Spleen (tissue), 11 donors: ENCODE results near the gene PLA2G4A. TPM values are rescaled to one million over a fixed set of nuclear protein-coding genes. Genes with fewer than 3 reads are reported as not detected.

Experiments
- DNase-seq: peaks from one replicate; pipeline ENCODE4 v3.0.0-alpha.2; 2020
- H3K27ac ChIP-seq, 8 donors: fragments of 200-600 bp; sonication (generic) in 7 of 8; 1 replicate in 4 of 8; 2 replicates in 4 of 8; pipeline versions ENCODE4 v1.5.0 to v1.8.0; 2016 to 2021; ENCODE audit warnings: inconsistent platforms in 4 of 8, mild to moderate bottlenecking in 4 of 8, moderate library complexity in 1 of 8
- H3K27me3 ChIP-seq, 7 donors: fragments of 200-600 bp; sonication (generic) in 6 of 7; replicated peaks in 1 of 7; 1 replicate in 4 of 7; 2 replicates in 3 of 7; pipeline versions ENCODE4 v1.5.0 to v1.8.0; 2016 to 2021; ENCODE audit warnings: inconsistent platforms in 3 of 7, mild to moderate bottlenecking in 1 of 7
- H3K36me3 ChIP-seq, 6 donors: fragments of 200-600 bp; sonication (generic) in 5 of 6; 1 replicate in 4 of 6; 2 replicates in 2 of 6; pipeline versions ENCODE4 v1.5.0 to v1.8.0; 2016 to 2021; ENCODE audit warnings: inconsistent platforms in 2 of 6
- H3K4me1 ChIP-seq, 6 donors: fragments of 200-600 bp; sonication (generic) in 5 of 6; 1 replicate in 3 of 6; 2 replicates in 3 of 6; pipeline versions ENCODE4 v1.5.0 to v1.8.0; 2016 to 2021; ENCODE audit warnings: inconsistent platforms in 3 of 6
- H3K4me3 ChIP-seq, 8 donors: fragments of 200-600 bp; sonication (generic) in 7 of 8; 1 replicate in 4 of 8; 2 replicates in 4 of 8; pipeline versions ENCODE4 v1.5.0 to v1.8.0; 2016 to 2021; ENCODE audit warnings: inconsistent platforms in 4 of 8, mild to moderate bottlenecking in 4 of 8, moderate library complexity in 2 of 8
- H3K9me3 ChIP-seq, 8 donors: fragments of 200-600 bp; sonication (generic) in 7 of 8; 1 replicate in 4 of 8; 2 replicates in 4 of 8; pipeline versions ENCODE4 v1.5.0 to v1.8.0; 2016 to 2021; ENCODE audit warnings: inconsistent platforms in 4 of 8
- POLR2A ChIP-seq, 3 donors: fragments of 450-650 bp; IDR thresholded peaks; one replicate each; pipeline ENCODE4 v1.5.1; 2017; ENCODE audit warnings: antibody characterized with exemption in 3 of 3, mild to moderate bottlenecking in 1 of 3
- POLR2AphosphoS5 ChIP-seq, 3 donors: sonication (generic); formaldehyde crosslinking; IDR thresholded peaks; one replicate each; pipeline ENCODE4 v1.5.1; 2017; ENCODE audit warnings: antibody characterized with exemption in 3 of 3
- WGBS, 5 donors: extraction: QIAGEN DNeasy Blood & Tissue Kit in 3 of 5; methylation state at CpG; one replicate each; pipeline versions ENCODE4 v1.1.5 to v1.1.7; 2013 to 2018; 5-methylcytosine and 5-hydroxymethylcytosine counted together
- intact Hi-C: fragments of 100-400 bp; cut with DNase I; formaldehyde crosslinking; loops from one replicate; pipeline ENCODE4 v1.15.0; 2023; ENCODE audit warnings: low total_unique reads
- polyA plus RNA-seq, 3 donors: library from polyadenylated mRNA; stranded (reverse); fragments of 200-250 nt; gene quantifications; one replicate each; pipeline ENCODE4 v1.2.1, GENCODE V29; 2013
- total RNA-seq, 7 donors: library from RNA; depleted of rRNA in 3 of 7; stranded (reverse); fragments of >200 nt in 3 of 7; fragmentation: NEBNext Ultra II Directional in 4 of 7; extraction: Animal tissue kit (Norgen Biotek cat#: 25700) in 4 of 7; gene quantifications; one replicate each; pipeline versions ENCODE4 v1.1.0 to v1.2.1, GENCODE V29; 2016 to 2021
- TF ChIP-seq, protein P1 (sequence below), 11 experiments: fragments of 200-600 bp in 7 of 11; fragments of 450-650 bp in 4 of 11; sonication (generic) in 4 of 11; IDR thresholded peaks in 8 of 11; conservative IDR thresholded peaks in 3 of 11; 1 replicate in 7 of 11; 2 replicates in 4 of 11; pipeline versions ENCODE4 v1.4.0 to v1.8.0; 2016 to 2021; ENCODE audit warnings: antibody characterized with exemption in 11 of 11, inconsistent platforms in 4 of 11, mild to moderate bottlenecking in 1 of 11
- donor health status: healthy with polysubstance abuse.
- donor health status: DM: no; HTN: no; CAD: no; lungs with moderate emphysema.
- donor health status: DM: no; HTN: no; CAD: no.
- donor health status: Bipolar disorder and iron deficiency.
- donor health status: healthy.
- donor health status: DM: no; HTN: no; CAD: no.
- donor health status: DM: yes; HTN: yes; CAD: no.

Gene PLA2G4A
- total and polyA plus RNA-seq, 10 donors, result 1.2 to 11.6 (median 7.2) TPM

DNA sequence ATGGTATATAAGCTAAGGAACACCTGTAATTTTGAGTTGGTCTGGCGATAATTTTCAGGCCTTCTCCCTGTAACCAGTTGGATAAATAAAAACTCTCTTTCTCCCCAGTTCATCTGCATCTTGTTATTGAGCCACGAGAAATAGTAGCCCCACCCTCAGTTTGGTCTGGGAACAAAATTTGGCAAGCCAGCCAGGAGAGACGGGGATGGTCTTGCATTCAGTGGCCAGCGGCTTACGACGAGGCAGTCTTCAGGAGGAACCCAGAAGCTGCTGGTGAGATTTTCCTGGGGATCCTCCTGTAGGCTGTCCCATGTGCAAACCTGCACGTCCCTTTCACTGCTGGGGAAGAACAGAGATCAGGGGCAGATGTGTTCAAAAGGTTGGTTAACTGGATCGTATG is 174.6 kb downstream of the PLA2G4A start:
- Histone ChIP-seq H3K4me3 (no peak overlapping the region), H3K27ac (no peak overlapping the region), H3K27me3 (no peaks in the 10 kb centered on the region), H3K9me3 (peaks cover 0 to 24% (median 15%) of the 10 kb centered on the region in 8 donors), H3K4me1 (no peaks in the 10 kb centered on the region), H3K36me3 (no peaks in the 10 kb centered on the region)
- intact Hi-C loops, result no loop called here
- WGBS, 5 donors, result 87 to 94% (median 91%) methylated on average over 8 of the region's 8 CpGs
- no peak for DNase-seq
- TF ChIP-seq POLR2A (IDR thresholded peaks at IDR 0.05) (no peak), POLR2AphosphoS5 (IDR thresholded peaks at IDR 0.05) (no peak)
- TF ChIP-seq, protein P1, sequence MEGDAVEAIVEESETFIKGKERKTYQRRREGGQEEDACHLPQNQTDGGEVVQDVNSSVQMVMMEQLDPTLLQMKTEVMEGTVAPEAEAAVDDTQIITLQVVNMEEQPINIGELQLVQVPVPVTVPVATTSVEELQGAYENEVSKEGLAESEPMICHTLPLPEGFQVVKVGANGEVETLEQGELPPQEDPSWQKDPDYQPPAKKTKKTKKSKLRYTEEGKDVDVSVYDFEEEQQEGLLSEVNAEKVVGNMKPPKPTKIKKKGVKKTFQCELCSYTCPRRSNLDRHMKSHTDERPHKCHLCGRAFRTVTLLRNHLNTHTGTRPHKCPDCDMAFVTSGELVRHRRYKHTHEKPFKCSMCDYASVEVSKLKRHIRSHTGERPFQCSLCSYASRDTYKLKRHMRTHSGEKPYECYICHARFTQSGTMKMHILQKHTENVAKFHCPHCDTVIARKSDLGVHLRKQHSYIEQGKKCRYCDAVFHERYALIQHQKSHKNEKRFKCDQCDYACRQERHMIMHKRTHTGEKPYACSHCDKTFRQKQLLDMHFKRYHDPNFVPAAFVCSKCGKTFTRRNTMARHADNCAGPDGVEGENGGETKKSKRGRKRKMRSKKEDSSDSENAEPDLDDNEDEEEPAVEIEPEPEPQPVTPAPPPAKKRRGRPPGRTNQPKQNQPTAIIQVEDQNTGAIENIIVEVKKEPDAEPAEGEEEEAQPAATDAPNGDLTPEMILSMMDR (IDR thresholded peaks at IDR 0.05 in 8 of 11, conservative IDR thresholded peaks at IDR 0.05 in 3 of 11), result no peak

DNA sequence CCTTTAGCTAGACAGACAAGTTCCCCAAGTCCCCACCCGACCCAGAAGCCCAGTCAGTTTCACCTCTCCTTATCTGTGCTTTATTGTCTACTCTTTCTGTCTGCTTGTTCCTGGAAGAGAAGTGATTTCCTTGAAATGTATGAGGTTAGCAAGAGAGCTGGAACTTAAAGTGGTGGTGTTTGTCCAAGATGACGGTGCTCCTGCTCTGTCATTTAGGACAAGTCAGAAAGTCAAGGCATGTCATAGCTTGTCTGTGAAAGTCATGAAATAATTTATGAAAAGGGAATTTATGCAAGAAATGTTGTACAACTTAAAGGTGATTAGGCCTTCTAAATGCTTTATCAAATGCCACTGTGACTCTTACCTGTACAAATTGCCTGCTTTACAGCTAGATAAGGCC is 178.1 kb downstream of the PLA2G4A start:
- peaks cover 0 to 36% (median 20%) of the 10 kb centered on the region in 8 donors for H3K9me3 ChIP-seq
- DNase-seq, result no peak
- TF ChIP-seq POLR2A (IDR thresholded peaks at IDR 0.05) (no peak), POLR2AphosphoS5 (IDR thresholded peaks at IDR 0.05) (no peak)
- TF ChIP-seq, protein P1 (IDR thresholded peaks at IDR 0.05 in 8 of 11, conservative IDR thresholded peaks at IDR 0.05 in 3 of 11), result no peak
- H3K36me3 ChIP-seq, result no peaks in the 10 kb centered on the region
- 69 to 81% (median 76%) methylated on average over 2 of the region's 2 CpGs for WGBS, 5 donors
- no peak overlapping the region for H3K4me3 ChIP-seq
- intact Hi-C loops, result no loop called here
- no peaks in the 10 kb centered on the region for H3K4me1 ChIP-seq
- no peaks in the 10 kb centered on the region for H3K27me3 ChIP-seq
- no peak overlapping the region for H3K27ac ChIP-seq

GRCh38 chr1:187009320-187009719 is 180.6 kb downstream of the PLA2G4A start:
- WGBS, 5 donors, result 86 to 93% (median 92%) methylated on average over 2 of the region's 2 CpGs
- H3K27me3 ChIP-seq, result no peaks in the 10 kb centered on the region
- no peaks in the 10 kb centered on the region for H3K4me1 ChIP-seq
- H3K9me3 ChIP-seq, result peaks cover 0 to 36% (median 20%) of the 10 kb centered on the region in 8 donors
- TF ChIP-seq, protein P1 (IDR thresholded peaks at IDR 0.05 in 8 of 11, conservative IDR thresholded peaks at IDR 0.05 in 3 of 11), result no peak
- TF ChIP-seq POLR2AphosphoS5 (IDR thresholded peaks at IDR 0.05), result no peak
- TF ChIP-seq POLR2A (IDR thresholded peaks at IDR 0.05), result no peak
- no peak overlapping the region for H3K4me3 ChIP-seq
- no peak for DNase-seq
- no peaks in the 10 kb centered on the region for H3K36me3 ChIP-seq
- intact Hi-C loops, result no loop called here
- H3K27ac ChIP-seq, result no peak overlapping the region

GRCh38 chr1:187010571-187011309 is 182.0 kb downstream of the PLA2G4A start:
- no peak for DNase-seq
- intact Hi-C loops, result no loop called here
- no peak overlapping the region for H3K4me3 ChIP-seq
- no peak for TF ChIP-seq POLR2A (IDR thresholded peaks at IDR 0.05)
- no peak for TF ChIP-seq POLR2AphosphoS5 (IDR thresholded peaks at IDR 0.05)
- TF ChIP-seq, protein P1 (IDR thresholded peaks at IDR 0.05 in 8 of 11, conservative IDR thresholded peaks at IDR 0.05 in 3 of 11), result no peak
- H3K36me3 ChIP-seq, result no peaks in the 10 kb centered on the region
- H3K9me3 ChIP-seq, result peaks cover 0 to 36% (median 20%) of the 10 kb centered on the region in 8 donors
- no peak overlapping the region for H3K27ac ChIP-seq
- WGBS, 5 donors, result 70 to 84% (median 82%) methylated on average over 4 of the region's 4 CpGs
- H3K27me3 ChIP-seq, result no peaks in the 10 kb centered on the region
- no peaks in the 10 kb centered on the region for H3K4me1 ChIP-seq
